ENCODE measurements around the gene DLG1. TPM values are rescaled to one million over a fixed set of nuclear protein-coding genes. Genes with fewer than 3 reads are reported as not detected.

DLG1 gene
- total and polyA plus RNA-seq, 2 experiments from 2014 or later = 27.6 to 98.0 TPM

DNA sequence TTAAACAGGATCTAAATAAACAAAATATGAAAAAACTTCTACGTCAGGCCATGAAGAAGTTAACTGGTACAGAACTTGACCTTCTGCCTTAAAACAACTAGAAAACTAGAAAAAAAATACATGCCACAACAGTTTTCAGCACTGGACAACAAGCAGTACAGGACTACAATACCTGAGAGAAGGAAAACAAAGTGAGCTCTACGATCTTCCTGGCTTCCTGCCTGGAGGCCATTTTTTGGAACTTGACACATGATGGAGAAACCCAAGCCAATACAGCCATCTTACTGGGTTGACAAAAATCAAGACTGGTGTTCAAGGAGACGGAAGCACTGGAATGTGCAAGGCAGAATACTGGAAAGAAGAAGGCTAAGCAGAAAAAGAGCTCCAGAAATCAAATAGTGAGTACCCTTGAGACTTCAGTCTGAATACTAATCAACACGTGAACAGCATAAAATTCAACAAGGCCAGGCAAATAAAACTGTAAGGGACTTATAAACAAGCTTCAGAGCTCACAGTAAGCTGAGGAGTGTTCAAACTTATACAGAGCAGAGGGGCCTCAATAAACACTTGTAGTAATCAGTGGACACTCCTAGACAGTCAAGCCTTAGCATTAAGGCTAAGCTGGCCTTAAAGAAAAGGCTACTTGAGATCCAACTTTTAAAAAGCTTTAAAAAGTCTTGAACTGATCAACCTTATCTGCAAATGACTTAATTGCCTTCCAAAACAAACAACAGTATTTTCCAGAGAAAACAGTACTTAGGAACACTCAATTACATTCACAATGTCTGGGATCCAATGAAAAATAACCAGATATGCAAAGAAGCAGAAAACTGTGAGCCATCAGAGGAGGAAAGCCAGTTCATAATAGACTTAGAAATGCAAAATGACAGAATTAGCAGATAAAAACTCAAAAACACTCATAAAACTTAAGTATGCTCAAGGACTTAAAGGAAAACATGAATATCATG lies 63.2 kb downstream of the DLG1 start (continued):
- no peak for TF ChIP-seq ZNF331 (CRISPR knock-in tag; IDR thresholded peaks at IDR 0.05; ENCODE audit: low read depth)
- no peak for TF ChIP-seq EZH2 (IDR thresholded peaks at IDR 0.05; ENCODE audit: low read depth, unreplicated experiment)

DNA sequence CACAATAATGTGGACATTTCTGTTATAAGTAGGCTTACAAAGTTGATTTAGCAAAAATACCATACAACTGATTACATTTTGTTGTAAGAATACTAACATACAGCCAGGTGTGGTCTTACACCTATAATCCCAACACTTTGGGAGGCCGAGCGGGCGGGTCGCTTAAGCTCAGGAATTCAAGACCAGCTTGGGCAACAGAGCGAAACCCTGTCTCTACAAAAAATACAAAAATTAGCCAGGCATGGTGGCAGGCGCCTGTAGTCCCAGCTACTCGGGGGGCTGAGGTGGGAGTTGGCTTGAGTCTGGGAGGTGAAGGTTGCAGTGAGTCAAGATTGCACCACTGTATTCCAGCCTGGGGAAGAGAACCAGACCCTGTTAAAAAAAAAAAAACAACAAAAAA lies 67.1 kb downstream of the DLG1 start:
- H3K27ac ChIP-seq (ENCODE audit: low read depth) = no peak overlapping the region
- Mint-ChIP-seq H3K36me3 (ENCODE audit: low read depth) (peaks cover 10% of the 10 kb centered on the region; the same call in 2 of the 3 replicates), H3K4me1 (peaks cover 7% of the 10 kb centered on the region; the same call in 2 of the 3 replicates), H3K27ac (no peak overlapping the region), H3K4me3 (no peak overlapping the region), H3K9me3 (no peaks in the 10 kb centered on the region), H3K27me3 (ENCODE audit: insufficient read depth, low read depth, poor library complexity) (peaks cover 4% of the 10 kb centered on the region)
- no peaks in the 10 kb centered on the region for H3K36me3 ChIP-seq (ENCODE audit: insufficient read depth)
- H3K4me1 ChIP-seq (ENCODE audit: insufficient read depth) = peaks cover 3% of the 10 kb centered on the region; the same call in 1 of the 2 replicates
- ATAC-seq (no peak), DNase-seq (ENCODE audit: low spot score) (no peak)
- H3K9me2 ChIP-seq (ENCODE audit: insufficient read depth) = no peaks in the 10 kb centered on the region
- H4K20me1 ChIP-seq (replicated peaks; ENCODE audit: insufficient read depth) = peaks cover 12% of the 10 kb centered on the region
- H3F3A ChIP-seq (replicated peaks; ENCODE audit: low read depth) = no peaks in the 10 kb centered on the region
- H2AFZ ChIP-seq = no peak overlapping the region
- H3K4me2 ChIP-seq = no peak overlapping the region
- no peak overlapping the region for H3K4me3 ChIP-seq
- H3K79me2 ChIP-seq (replicated peaks; ENCODE audit: insufficient read depth) = peaks cover 98% of the 10 kb centered on the region
- H3K27me3 ChIP-seq (ENCODE audit: insufficient read depth) = no peaks in the 10 kb centered on the region
- TF ChIP-seq, protein P1, sequence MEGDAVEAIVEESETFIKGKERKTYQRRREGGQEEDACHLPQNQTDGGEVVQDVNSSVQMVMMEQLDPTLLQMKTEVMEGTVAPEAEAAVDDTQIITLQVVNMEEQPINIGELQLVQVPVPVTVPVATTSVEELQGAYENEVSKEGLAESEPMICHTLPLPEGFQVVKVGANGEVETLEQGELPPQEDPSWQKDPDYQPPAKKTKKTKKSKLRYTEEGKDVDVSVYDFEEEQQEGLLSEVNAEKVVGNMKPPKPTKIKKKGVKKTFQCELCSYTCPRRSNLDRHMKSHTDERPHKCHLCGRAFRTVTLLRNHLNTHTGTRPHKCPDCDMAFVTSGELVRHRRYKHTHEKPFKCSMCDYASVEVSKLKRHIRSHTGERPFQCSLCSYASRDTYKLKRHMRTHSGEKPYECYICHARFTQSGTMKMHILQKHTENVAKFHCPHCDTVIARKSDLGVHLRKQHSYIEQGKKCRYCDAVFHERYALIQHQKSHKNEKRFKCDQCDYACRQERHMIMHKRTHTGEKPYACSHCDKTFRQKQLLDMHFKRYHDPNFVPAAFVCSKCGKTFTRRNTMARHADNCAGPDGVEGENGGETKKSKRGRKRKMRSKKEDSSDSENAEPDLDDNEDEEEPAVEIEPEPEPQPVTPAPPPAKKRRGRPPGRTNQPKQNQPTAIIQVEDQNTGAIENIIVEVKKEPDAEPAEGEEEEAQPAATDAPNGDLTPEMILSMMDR (conservative IDR thresholded peaks at IDR 0.05; ENCODE audit: low read depth in 2 of 2) = no peak
- no peak for TF ChIP-seq ZNF331 (CRISPR knock-in tag; IDR thresholded peaks at IDR 0.05; ENCODE audit: low read depth)
- TF ChIP-seq EZH2phosphoT487 (IDR thresholded peaks at IDR 0.05; ENCODE audit: unreplicated experiment) = no peak
- TF ChIP-seq STAT1 (IDR thresholded peaks at IDR 0.05; ENCODE audit: unreplicated experiment) = no peak
- TF ChIP-seq, protein P2, sequence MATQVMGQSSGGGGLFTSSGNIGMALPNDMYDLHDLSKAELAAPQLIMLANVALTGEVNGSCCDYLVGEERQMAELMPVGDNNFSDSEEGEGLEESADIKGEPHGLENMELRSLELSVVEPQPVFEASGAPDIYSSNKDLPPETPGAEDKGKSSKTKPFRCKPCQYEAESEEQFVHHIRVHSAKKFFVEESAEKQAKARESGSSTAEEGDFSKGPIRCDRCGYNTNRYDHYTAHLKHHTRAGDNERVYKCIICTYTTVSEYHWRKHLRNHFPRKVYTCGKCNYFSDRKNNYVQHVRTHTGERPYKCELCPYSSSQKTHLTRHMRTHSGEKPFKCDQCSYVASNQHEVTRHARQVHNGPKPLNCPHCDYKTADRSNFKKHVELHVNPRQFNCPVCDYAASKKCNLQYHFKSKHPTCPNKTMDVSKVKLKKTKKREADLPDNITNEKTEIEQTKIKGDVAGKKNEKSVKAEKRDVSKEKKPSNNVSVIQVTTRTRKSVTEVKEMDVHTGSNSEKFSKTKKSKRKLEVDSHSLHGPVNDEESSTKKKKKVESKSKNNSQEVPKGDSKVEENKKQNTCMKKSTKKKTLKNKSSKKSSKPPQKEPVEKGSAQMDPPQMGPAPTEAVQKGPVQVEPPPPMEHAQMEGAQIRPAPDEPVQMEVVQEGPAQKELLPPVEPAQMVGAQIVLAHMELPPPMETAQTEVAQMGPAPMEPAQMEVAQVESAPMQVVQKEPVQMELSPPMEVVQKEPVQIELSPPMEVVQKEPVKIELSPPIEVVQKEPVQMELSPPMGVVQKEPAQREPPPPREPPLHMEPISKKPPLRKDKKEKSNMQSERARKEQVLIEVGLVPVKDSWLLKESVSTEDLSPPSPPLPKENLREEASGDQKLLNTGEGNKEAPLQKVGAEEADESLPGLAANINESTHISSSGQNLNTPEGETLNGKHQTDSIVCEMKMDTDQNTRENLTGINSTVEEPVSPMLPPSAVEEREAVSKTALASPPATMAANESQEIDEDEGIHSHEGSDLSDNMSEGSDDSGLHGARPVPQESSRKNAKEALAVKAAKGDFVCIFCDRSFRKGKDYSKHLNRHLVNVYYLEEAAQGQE (IDR thresholded peaks at IDR 0.05; ENCODE audit: unreplicated experiment) = no peak
- TF ChIP-seq, protein P3, sequence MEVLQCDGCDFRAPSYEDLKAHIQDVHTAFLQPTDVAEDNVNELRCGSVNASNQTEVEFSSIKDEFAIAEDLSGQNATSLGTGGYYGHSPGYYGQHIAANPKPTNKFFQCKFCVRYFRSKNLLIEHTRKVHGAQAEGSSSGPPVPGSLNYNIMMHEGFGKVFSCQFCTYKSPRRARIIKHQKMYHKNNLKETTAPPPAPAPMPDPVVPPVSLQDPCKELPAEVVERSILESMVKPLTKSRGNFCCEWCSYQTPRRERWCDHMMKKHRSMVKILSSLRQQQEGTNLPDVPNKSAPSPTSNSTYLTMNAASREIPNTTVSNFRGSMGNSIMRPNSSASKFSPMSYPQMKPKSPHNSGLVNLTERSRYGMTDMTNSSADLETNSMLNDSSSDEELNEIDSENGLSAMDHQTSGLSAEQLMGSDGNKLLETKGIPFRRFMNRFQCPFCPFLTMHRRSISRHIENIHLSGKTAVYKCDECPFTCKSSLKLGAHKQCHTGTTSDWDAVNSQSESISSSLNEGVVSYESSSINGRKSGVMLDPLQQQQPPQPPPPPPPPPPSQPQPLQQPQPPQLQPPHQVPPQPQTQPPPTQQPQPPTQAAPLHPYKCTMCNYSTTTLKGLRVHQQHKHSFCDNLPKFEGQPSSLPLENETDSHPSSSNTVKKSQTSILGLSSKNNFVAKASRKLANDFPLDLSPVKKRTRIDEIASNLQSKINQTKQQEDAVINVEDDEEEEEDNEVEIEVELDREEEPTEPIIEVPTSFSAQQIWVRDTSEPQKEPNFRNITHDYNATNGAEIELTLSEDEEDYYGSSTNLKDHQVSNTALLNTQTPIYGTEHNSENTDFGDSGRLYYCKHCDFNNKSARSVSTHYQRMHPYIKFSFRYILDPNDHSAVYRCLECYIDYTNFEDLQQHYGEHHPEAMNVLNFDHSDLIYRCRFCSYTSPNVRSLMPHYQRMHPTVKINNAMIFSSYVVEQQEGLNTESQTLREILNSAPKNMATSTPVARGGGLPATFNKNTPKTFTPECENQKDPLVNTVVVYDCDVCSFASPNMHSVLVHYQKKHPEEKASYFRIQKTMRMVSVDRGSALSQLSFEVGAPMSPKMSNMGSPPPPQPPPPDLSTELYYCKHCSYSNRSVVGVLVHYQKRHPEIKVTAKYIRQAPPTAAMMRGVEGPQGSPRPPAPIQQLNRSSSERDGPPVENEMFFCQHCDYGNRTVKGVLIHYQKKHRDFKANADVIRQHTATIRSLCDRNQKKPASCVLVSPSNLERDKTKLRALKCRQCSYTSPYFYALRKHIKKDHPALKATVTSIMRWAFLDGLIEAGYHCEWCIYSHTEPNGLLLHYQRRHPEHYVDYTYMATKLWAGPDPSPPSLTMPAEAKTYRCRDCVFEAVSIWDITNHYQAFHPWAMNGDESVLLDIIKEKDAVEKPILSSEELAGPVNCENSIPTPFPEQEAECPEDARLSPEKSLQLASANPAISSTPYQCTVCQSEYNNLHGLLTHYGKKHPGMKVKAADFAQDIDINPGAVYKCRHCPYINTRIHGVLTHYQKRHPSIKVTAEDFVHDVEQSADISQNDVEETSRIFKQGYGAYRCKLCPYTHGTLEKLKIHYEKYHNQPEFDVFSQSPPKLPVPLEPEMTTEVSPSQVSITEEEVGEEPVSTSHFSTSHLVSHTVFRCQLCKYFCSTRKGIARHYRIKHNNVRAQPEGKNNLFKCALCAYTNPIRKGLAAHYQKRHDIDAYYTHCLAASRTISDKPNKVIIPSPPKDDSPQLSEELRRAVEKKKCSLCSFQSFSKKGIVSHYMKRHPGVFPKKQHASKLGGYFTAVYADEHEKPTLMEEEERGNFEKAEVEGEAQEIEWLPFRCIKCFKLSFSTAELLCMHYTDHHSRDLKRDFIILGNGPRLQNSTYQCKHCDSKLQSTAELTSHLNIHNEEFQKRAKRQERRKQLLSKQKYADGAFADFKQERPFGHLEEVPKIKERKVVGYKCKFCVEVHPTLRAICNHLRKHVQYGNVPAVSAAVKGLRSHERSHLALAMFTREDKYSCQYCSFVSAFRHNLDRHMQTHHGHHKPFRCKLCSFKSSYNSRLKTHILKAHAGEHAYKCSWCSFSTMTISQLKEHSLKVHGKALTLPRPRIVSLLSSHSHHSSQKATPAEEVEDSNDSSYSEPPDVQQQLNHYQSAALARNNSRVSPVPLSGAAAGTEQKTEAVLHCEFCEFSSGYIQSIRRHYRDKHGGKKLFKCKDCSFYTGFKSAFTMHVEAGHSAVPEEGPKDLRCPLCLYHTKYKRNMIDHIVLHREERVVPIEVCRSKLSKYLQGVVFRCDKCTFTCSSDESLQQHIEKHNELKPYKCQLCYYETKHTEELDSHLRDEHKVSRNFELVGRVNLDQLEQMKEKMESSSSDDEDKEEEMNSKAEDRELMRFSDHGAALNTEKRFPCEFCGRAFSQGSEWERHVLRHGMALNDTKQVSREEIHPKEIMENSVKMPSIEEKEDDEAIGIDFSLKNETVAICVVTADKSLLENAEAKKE (CRISPR knock-in tag; IDR thresholded peaks at IDR 0.05) = no peak
- TF ChIP-seq JUNB (IDR thresholded peaks at IDR 0.05; ENCODE audit: unreplicated experiment) = no peak
- TF ChIP-seq, protein P4, sequence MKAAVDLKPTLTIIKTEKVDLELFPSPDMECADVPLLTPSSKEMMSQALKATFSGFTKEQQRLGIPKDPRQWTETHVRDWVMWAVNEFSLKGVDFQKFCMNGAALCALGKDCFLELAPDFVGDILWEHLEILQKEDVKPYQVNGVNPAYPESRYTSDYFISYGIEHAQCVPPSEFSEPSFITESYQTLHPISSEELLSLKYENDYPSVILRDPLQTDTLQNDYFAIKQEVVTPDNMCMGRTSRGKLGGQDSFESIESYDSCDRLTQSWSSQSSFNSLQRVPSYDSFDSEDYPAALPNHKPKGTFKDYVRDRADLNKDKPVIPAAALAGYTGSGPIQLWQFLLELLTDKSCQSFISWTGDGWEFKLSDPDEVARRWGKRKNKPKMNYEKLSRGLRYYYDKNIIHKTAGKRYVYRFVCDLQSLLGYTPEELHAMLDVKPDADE (IDR thresholded peaks at IDR 0.05) = no peak
- TF ChIP-seq ZNF114 (CRISPR knock-in tag; IDR thresholded peaks at IDR 0.05) = no peak
- TF ChIP-seq NANOG (IDR thresholded peaks at IDR 0.05; ENCODE audit: borderline replicate concordance) = no peak
